Activated CD4-positive, alpha-beta T cell treated with anti-CD3 and anti-CD28 coated beads, Interleukin-2, amount 10 ng/mL, durations not matched to agents 7 days and 5 days (primary cell): Measurements from ENCODE around the gene AKR1C3. TPM values are rescaled to one million over a fixed set of nuclear protein-coding genes. Genes with fewer than 3 reads are reported as not detected.
"Not testable (repeated sequence)": the region's sequence is repeated elsewhere in the genome, so short reads cannot be mapped to it uniquely, and the experiment has no call there.

Experiments used
- CTCF ChIA-PET: fragments of 350-600 bp; sonication (Branson Sonifier 250); formaldehyde crosslinking; loops from one replicate; lab custom pipeline; 2021; ENCODE audit warnings: antibody characterized with exemption; lab: Charles Lee
- POLR2A ChIA-PET: fragments of 350-600 bp; sonication (Branson Sonifier 250); formaldehyde crosslinking; loops from one replicate; lab custom pipeline; 2021; ENCODE audit warnings: antibody characterized with exemption; lab: Charles Lee
- DNase-seq: peaks from one replicate; pipeline ENCODE4 v3.0.0-alpha.2; 2020
- H3K27ac Mint-ChIP-seq: one replicate; pipeline ENCODE4 v1.8.0; 2021; ENCODE audit warnings: mild to moderate bottlenecking, moderate library complexity, mixed read lengths
- H3K27me3 Mint-ChIP-seq: one replicate; pipeline ENCODE4 v1.8.0; 2021; ENCODE audit warnings: mixed read lengths
- H3K36me3 Mint-ChIP-seq: one replicate; pipeline ENCODE4 v1.8.0; 2021; ENCODE audit warnings: low read depth, mixed read lengths
- H3K4me1 Mint-ChIP-seq: one replicate; pipeline ENCODE4 v1.8.0; 2021; ENCODE audit warnings: mixed read lengths
- H3K4me3 Mint-ChIP-seq: one replicate; pipeline ENCODE4 v1.8.0; 2021; ENCODE audit warnings: mild to moderate bottlenecking, moderate library complexity, mixed read lengths
- H3K9me3 Mint-ChIP-seq: one replicate; pipeline ENCODE4 v1.8.0; 2021; ENCODE audit warnings: mixed read lengths
- total RNA-seq, 2 experiments: library from RNA; stranded (reverse); gene quantifications; one replicate each; pipeline ENCODE4 v1.2.3, GENCODE V29; 2021

The AKR1C3 gene
- total RNA-seq, 2 experiments from 2014 or later, result 5.9 to 6.1 TPM

- H3K27ac Mint-ChIP-seq, POLR2A ChIA-PET, H3K27me3 Mint-ChIP-seq, DNase-seq, H3K9me3 Mint-ChIP-seq, H3K36me3 Mint-ChIP-seq, H3K4me1 Mint-ChIP-seq, H3K4me3 Mint-ChIP-seq, CTCF ChIA-PET: not testable (repeated sequence)
Observed at GRCh38 chr10:5119997-5120396, 25.8 kb downstream of the AKR1C3 start.

- Mint-ChIP-seq H3K9me3 (peaks cover 3% of the 10 kb centered on the region), H3K36me3 (no peaks in the 10 kb centered on the region), H3K27me3 (peaks cover 8% of the 10 kb centered on the region), H3K4me3 (no peak overlapping the region), H3K27ac (no peak overlapping the region), H3K4me1 (no peaks in the 10 kb centered on the region)
- CTCF ChIA-PET, result no interaction called here
- POLR2A ChIA-PET, result no interaction called here
- DNase-seq, result no peak
Observed at GRCh38 chr10:5123886-5124285, 29.7 kb downstream of the AKR1C3 start.

- no peak overlapping the region for H3K4me3 Mint-ChIP-seq
- POLR2A ChIA-PET, result no interaction called here
- H3K27me3 Mint-ChIP-seq, result peaks cover 17% of the 10 kb centered on the region
- no peaks in the 10 kb centered on the region for H3K36me3 Mint-ChIP-seq
- no peak overlapping the region for H3K27ac Mint-ChIP-seq
- H3K4me1 Mint-ChIP-seq, result no peaks in the 10 kb centered on the region
- DNase-seq, result no peak
- H3K9me3 Mint-ChIP-seq, result peaks cover 8% of the 10 kb centered on the region
- CTCF ChIA-PET, result no interaction called here
Observed at GRCh38 chr10:5125315-5126044, 31.3 kb downstream of the AKR1C3 start.

GRCh38 chr10:5135581-5135980 lies 41.4 kb downstream of the AKR1C3 start:
- no peak for DNase-seq
- no peak overlapping the region for H3K4me3 Mint-ChIP-seq
- peaks cover 22% of the 10 kb centered on the region for H3K9me3 Mint-ChIP-seq
- no peaks in the 10 kb centered on the region for H3K27me3 Mint-ChIP-seq
- no peak overlapping the region for H3K27ac Mint-ChIP-seq
- ChIA-PET CTCF (no interaction called here), POLR2A (no interaction called here)
- no peaks in the 10 kb centered on the region for H3K4me1 Mint-ChIP-seq
- no peaks in the 10 kb centered on the region for H3K36me3 Mint-ChIP-seq

- ChIA-PET POLR2A (no interaction called here), CTCF (no interaction called here)
- peaks cover 2% of the 10 kb centered on the region for H3K27me3 Mint-ChIP-seq
- H3K36me3 Mint-ChIP-seq, result no peaks in the 10 kb centered on the region
- H3K27ac Mint-ChIP-seq, result no peak overlapping the region
- no peak for DNase-seq
- no peaks in the 10 kb centered on the region for H3K4me1 Mint-ChIP-seq
- peaks cover 22% of the 10 kb centered on the region for H3K9me3 Mint-ChIP-seq
- H3K4me3 Mint-ChIP-seq, result no peak overlapping the region
Observed at GRCh38 chr10:5136468-5137087, 42.4 kb downstream of the AKR1C3 start.

- H3K27ac Mint-ChIP-seq, H3K36me3 Mint-ChIP-seq, POLR2A ChIA-PET, H3K4me1 Mint-ChIP-seq, CTCF ChIA-PET, H3K27me3 Mint-ChIP-seq, H3K4me3 Mint-ChIP-seq, DNase-seq: not testable (repeated sequence)
- peaks cover 22% of the 10 kb centered on the region for H3K9me3 Mint-ChIP-seq
Observed at GRCh38 chr10:5137699-5138098, 43.5 kb downstream of the AKR1C3 start.

- Mint-ChIP-seq H3K27ac (no peak overlapping the region), H3K36me3 (no peaks in the 10 kb centered on the region), H3K4me3 (no peak overlapping the region), H3K27me3 (peaks cover 2% of the 10 kb centered on the region), H3K9me3 (peaks cover 17% of the 10 kb centered on the region), H3K4me1 (no peaks in the 10 kb centered on the region)
- ChIA-PET CTCF (no interaction called here), POLR2A (no interaction called here)
- no peak for DNase-seq
Observed at GRCh38 chr10:5142199-5142598, 48.0 kb downstream of the AKR1C3 start.

GRCh38 chr10:5143137-5143536 lies 48.9 kb downstream of the AKR1C3 start:
- Mint-ChIP-seq H3K36me3 (no peaks in the 10 kb centered on the region), H3K27ac (no peak overlapping the region), H3K9me3 (peaks cover 8% of the 10 kb centered on the region), H3K27me3 (peaks cover 2% of the 10 kb centered on the region), H3K4me1 (no peaks in the 10 kb centered on the region), H3K4me3 (no peak overlapping the region)
- no peak for DNase-seq
- ChIA-PET POLR2A (no interaction called here), CTCF (no interaction called here)

- Mint-ChIP-seq H3K27ac (no peak overlapping the region), H3K36me3 (no peaks in the 10 kb centered on the region), H3K9me3 (peaks cover 10% of the 10 kb centered on the region), H3K4me1 (no peaks in the 10 kb centered on the region), H3K4me3 (no peak overlapping the region), H3K27me3 (no peaks in the 10 kb centered on the region)
- POLR2A ChIA-PET, result no interaction called here
- no peak for DNase-seq
- CTCF ChIA-PET, result no interaction called here
Observed at GRCh38 chr10:5146920-5147254, 52.7 kb downstream of the AKR1C3 start.

- H3K4me3 Mint-ChIP-seq, result no peak overlapping the region
- POLR2A ChIA-PET, result no interaction called here
- no peaks in the 10 kb centered on the region for H3K36me3 Mint-ChIP-seq
- peaks cover 10% of the 10 kb centered on the region for H3K9me3 Mint-ChIP-seq
- DNase-seq, result no peak
- H3K27me3 Mint-ChIP-seq, result no peaks in the 10 kb centered on the region
- no peak overlapping the region for H3K27ac Mint-ChIP-seq
- no peaks in the 10 kb centered on the region for H3K4me1 Mint-ChIP-seq
- CTCF ChIA-PET, result no interaction called here
Observed at GRCh38 chr10:5147255-5147980, 53.2 kb downstream of the AKR1C3 start.

- DNase-seq, result no peak
- ChIA-PET POLR2A (no interaction called here), CTCF (no interaction called here)
- Mint-ChIP-seq H3K4me1 (no peaks in the 10 kb centered on the region), H3K4me3 (no peak overlapping the region), H3K27me3 (no peaks in the 10 kb centered on the region), H3K9me3 (peaks cover 10% of the 10 kb centered on the region), H3K36me3 (no peaks in the 10 kb centered on the region), H3K27ac (no peak overlapping the region)
Observed at GRCh38 chr10:5147981-5148677, 53.9 kb downstream of the AKR1C3 start.

- Mint-ChIP-seq H3K27me3 (peaks cover 2% of the 10 kb centered on the region), H3K4me3 (no peak overlapping the region), H3K4me1 (no peaks in the 10 kb centered on the region), H3K36me3 (no peaks in the 10 kb centered on the region), H3K9me3 (peaks cover 10% of the 10 kb centered on the region), H3K27ac (no peak overlapping the region)
- DNase-seq, result no peak
- CTCF ChIA-PET, result no interaction called here
- POLR2A ChIA-PET, result no interaction called here
Observed at GRCh38 chr10:5148678-5149032, 54.4 kb downstream of the AKR1C3 start.

GRCh38 chr10:5151076-5151475 lies 56.9 kb downstream of the AKR1C3 start:
- no peak overlapping the region for H3K27ac Mint-ChIP-seq
- DNase-seq, result no peak
- ChIA-PET CTCF (interaction anchor here (0.7 kb wide), 1 partner anchor 185 kb away, joined by 3 read pairs; no protein-coding TSS in a partner anchor), POLR2A (no interaction called here)
- H3K9me3 Mint-ChIP-seq, result peaks cover 10% of the 10 kb centered on the region
- H3K4me3 Mint-ChIP-seq, result no peak overlapping the region
- H3K4me1 Mint-ChIP-seq, result no peaks in the 10 kb centered on the region
- no peaks in the 10 kb centered on the region for H3K36me3 Mint-ChIP-seq
- H3K27me3 Mint-ChIP-seq, result peaks cover 5% of the 10 kb centered on the region
